Mononuclear cell (primary cell): ENCODE data around the gene RNF114. TPM values are rescaled to one million over a fixed set of nuclear protein-coding genes. Genes with fewer than 3 reads are reported as not detected.

Experiments
- H3K27me3 ChIP-seq: 2 replicates; pipeline ENCODE4 v1.6.0; 2011; ENCODE audit warnings: low read length, control low read depth; ENCODE audit not compliant: insufficient read depth
- H3K4me1 ChIP-seq: 2 replicates; pipeline ENCODE4 v1.5.1; 2011; ENCODE audit warnings: mild to moderate bottlenecking, low read length, control low read depth; ENCODE audit not compliant: insufficient read depth
- H3K4me3 ChIP-seq: 2 replicates; pipeline ENCODE4 v1.5.1; 2011; ENCODE audit warnings: mild to moderate bottlenecking, low read length, moderate library complexity
- H3K9me3 ChIP-seq: 2 replicates; pipeline ENCODE4 v1.5.1; 2011; ENCODE audit warnings: low read depth, mild to moderate bottlenecking, control low read depth, low read length
- total RNA-seq: library from RNA; depleted of rRNA; stranded (reverse); fragments of >200 nt; gene quantifications from one replicate; pipeline ENCODE4 v1.2.3, GENCODE V29; 2012

RNF114 gene
- 186 TPM for total RNA-seq

GRCh38 chr20:49936153-49937026 is at the start of gene RNF114:
TSS of gene RNF114 (plus strand) at chr20:49936397. CDS start at chr20:49936413, 16 bp downstream.
- H3K4me1 ChIP-seq, result peaks cover 55% of the 10 kb centered on the region
- peak within 1 kb of the TSS; percentile 99 for H3K4me3 ChIP-seq
- no peaks in the 10 kb centered on the region for H3K27me3 ChIP-seq
- H3K9me3 ChIP-seq, result no peaks in the 10 kb centered on the region

GRCh38 chr20:49886571-49887213 is 49.5 kb upstream of the RNF114 start:
- H3K9me3 ChIP-seq, result no peaks in the 10 kb centered on the region
- H3K4me3 ChIP-seq, result no peak overlapping the region
- H3K27me3 ChIP-seq, result no peaks in the 10 kb centered on the region
- peaks cover 35% of the 10 kb centered on the region for H3K4me1 ChIP-seq

- Histone ChIP-seq H3K27me3 (no peaks in the 10 kb centered on the region), H3K4me3 (no peak overlapping the region), H3K9me3 (no peaks in the 10 kb centered on the region), H3K4me1 (peaks cover 44% of the 10 kb centered on the region)
Observed at GRCh38 chr20:49887251-49888211, 48.7 kb upstream of the RNF114 start.

GRCh38 chr20:49888212-49889000 is 47.8 kb upstream of the RNF114 start:
- Histone ChIP-seq H3K4me1 (peaks cover 53% of the 10 kb centered on the region), H3K9me3 (no peaks in the 10 kb centered on the region), H3K4me3 (no peak overlapping the region), H3K27me3 (no peaks in the 10 kb centered on the region)

- Histone ChIP-seq H3K4me1 (peaks cover 61% of the 10 kb centered on the region), H3K9me3 (no peaks in the 10 kb centered on the region), H3K27me3 (no peaks in the 10 kb centered on the region), H3K4me3 (no peak overlapping the region)
Observed at GRCh38 chr20:49889001-49889934, 46.9 kb upstream of the RNF114 start.

GRCh38 chr20:49889935-49890333 is 46.3 kb upstream of the RNF114 start:
- H3K4me1 ChIP-seq, result peaks cover 68% of the 10 kb centered on the region
- H3K4me3 ChIP-seq, result no peak overlapping the region
- H3K9me3 ChIP-seq, result no peaks in the 10 kb centered on the region
- H3K27me3 ChIP-seq, result no peaks in the 10 kb centered on the region

GRCh38 chr20:49890471-49891361 is 45.5 kb upstream of the RNF114 start:
- peaks cover 74% of the 10 kb centered on the region for H3K4me1 ChIP-seq
- no peaks in the 10 kb centered on the region for H3K9me3 ChIP-seq
- no peaks in the 10 kb centered on the region for H3K27me3 ChIP-seq
- H3K4me3 ChIP-seq, result no peak overlapping the region

GRCh38 chr20:49891476-49892110 is 44.6 kb upstream of the RNF114 start:
- H3K4me3 ChIP-seq, result no peak overlapping the region
- peaks cover 83% of the 10 kb centered on the region for H3K4me1 ChIP-seq
- H3K9me3 ChIP-seq, result no peaks in the 10 kb centered on the region
- H3K27me3 ChIP-seq, result no peaks in the 10 kb centered on the region

GRCh38 chr20:49892260-49892659 is 43.9 kb upstream of the RNF114 start:
- no peak overlapping the region for H3K4me3 ChIP-seq
- H3K9me3 ChIP-seq, result no peaks in the 10 kb centered on the region
- H3K27me3 ChIP-seq, result no peaks in the 10 kb centered on the region
- H3K4me1 ChIP-seq, result peaks cover 90% of the 10 kb centered on the region

GRCh38 chr20:49892817-49893216 is 43.4 kb upstream of the RNF114 start:
- H3K9me3 ChIP-seq, result no peaks in the 10 kb centered on the region
- peaks cover 95% of the 10 kb centered on the region for H3K4me1 ChIP-seq

GRCh38 chr20:49893242-49894072 is 42.7 kb upstream of the RNF114 start:
- H3K4me3 ChIP-seq, result no peak overlapping the region
- peaks cover 91% of the 10 kb centered on the region for H3K4me1 ChIP-seq
- H3K9me3 ChIP-seq, result no peaks in the 10 kb centered on the region
- H3K27me3 ChIP-seq, result no peaks in the 10 kb centered on the region

More at GRCh38 chr20:49892817-49893216, 43.4 kb upstream of the RNF114 start:
- Histone ChIP-seq H3K4me3 (no peak overlapping the region), H3K27me3 (no peaks in the 10 kb centered on the region)
